Measurements from ENCODE around the gene AGAP6.
"Not testable (repeated sequence)": the region's sequence is repeated elsewhere in the genome, so short reads cannot be mapped to it uniquely, and the experiment has no call there.

GRCh38 chr10:50047594-50047993 lies 59.4 kb downstream of the AGAP6 start:
- TF ChIP-seq CTCF (IDR thresholded peaks at IDR 0.05; ENCODE audit: low read depth, low read length, poor library complexity, severe bottlenecking); EZH2phosphoT487 (IDR thresholded peaks at IDR 0.05; ENCODE audit: borderline replicate concordance, low read length): not testable (repeated sequence)
